WTC11 (cell line): ENCODE results near the gene POMT1.

Source experiments
- CREB1 ChIP-seq: sonication (generic); formaldehyde crosslinking; IDR thresholded peaks from 2 replicates; pipeline ENCODE4 v1.8.0; 2023; ENCODE audit warnings: mild to moderate bottlenecking, missing genetic modification reagents
- CTCF ChIP-seq: fragments of 200-600 bp; IDR thresholded peaks from 2 replicates; pipeline ENCODE4 v1.8.0; 2022; ENCODE audit warnings: antibody characterized with exemption
- NFE2L1 ChIP-seq: sonication (generic); formaldehyde crosslinking; IDR thresholded peaks from 2 replicates; pipeline ENCODE4 v1.8.1; 2023; ENCODE audit warnings: missing genetic modification reagents
- ZBTB21 ChIP-seq: sonication (generic); formaldehyde crosslinking; IDR thresholded peaks from 2 replicates; pipeline ENCODE4 v1.8.1; 2023; ENCODE audit warnings: mild to moderate bottlenecking, missing genetic modification reagents, borderline replicate concordance
- ZNF121 ChIP-seq: sonication (generic); formaldehyde crosslinking; IDR thresholded peaks from 2 replicates; pipeline ENCODE4 v1.8.0; 2023; ENCODE audit warnings: missing genetic modification reagents

GRCh38 chr9:131567910-131568309, 65.2 kb downstream of the POMT1 start:
- TF ChIP-seq CREB1 (no peak), ZBTB21 (CRISPR knock-in tag) (no peak), CTCF (no peak), NFE2L1 (no peak), ZNF121 (CRISPR knock-in tag) (no peak)
